CD4-positive, alpha-beta memory T cell (primary cell): ENCODE data around the gene RABL6. TPM values are rescaled to one million over a fixed set of nuclear protein-coding genes. Genes with fewer than 3 reads are reported as not detected.
"Not testable (repeated sequence)": the region's sequence is repeated elsewhere in the genome, so short reads cannot be mapped to it uniquely, and the experiment has no call there.

Experiments used
- CTCF ChIA-PET: fragments of 350-600 bp; sonication (Branson Sonifier 250); formaldehyde crosslinking; loops from one replicate; lab custom pipeline; 2021; ENCODE audit warnings: inconsistent platforms; ENCODE audit not compliant: partially characterized antibody; lab: Charles Lee
- POLR2A ChIA-PET: fragments of 350-600 bp; sonication (Branson Sonifier 250); formaldehyde crosslinking; loops from one replicate; lab custom pipeline; 2021; ENCODE audit not compliant: partially characterized antibody; lab: Charles Lee
- DNase-seq, 5 donors: peaks; one replicate each; pipeline versions ENCODE4 v3.0.0 to v3.0.0-alpha.2; 2020 to 2022; ENCODE audit warnings: mixed read lengths in 1 of 5
- H3K27ac ChIP-seq: one replicate; pipeline ENCODE4 v1.7.0; 2013; ENCODE audit warnings: low read depth, low read length
- H3K27me3 ChIP-seq: 2 replicates; pipeline ENCODE4 v1.7.0; 2013; ENCODE audit warnings: mild to moderate bottlenecking, low read length, moderate library complexity; ENCODE audit not compliant: insufficient read depth
- H3K36me3 ChIP-seq: 2 replicates; pipeline ENCODE4 v1.7.0; 2013; ENCODE audit warnings: mild to moderate bottlenecking, low read length, moderate library complexity; ENCODE audit not compliant: insufficient read depth
- H3K4me1 ChIP-seq: 2 replicates; pipeline ENCODE4 v1.7.0; 2013; ENCODE audit warnings: mild to moderate bottlenecking, low read length, moderate library complexity; ENCODE audit not compliant: insufficient read depth
- H3K4me3 ChIP-seq, 2 donors: one replicate each; pipeline ENCODE4 v1.7.0; 2013; ENCODE audit warnings: low read length in 2 of 2, mild to moderate bottlenecking in 1 of 2
- H3K9me3 ChIP-seq, 2 donors: one replicate each; pipeline ENCODE4 v1.7.0; 2013; ENCODE audit warnings: low read length in 2 of 2, control low read depth in 1 of 2; ENCODE audit not compliant: control insufficient read depth in 1 of 2
- H3K27ac Mint-ChIP-seq, 7 donors: one replicate each; pipeline ENCODE4 v1.8.0; 2020 to 2021; ENCODE audit warnings: mixed read lengths in 7 of 7, mild to moderate bottlenecking in 6 of 7, inconsistent platforms in 3 of 7, moderate library complexity in 3 of 7
- H3K27me3 Mint-ChIP-seq, 2 donors: one replicate each; pipeline ENCODE4 v1.8.0; 2020 to 2021; ENCODE audit warnings: mixed read lengths in 2 of 2
- H3K36me3 Mint-ChIP-seq, 2 donors: one replicate each; pipeline ENCODE4 v1.8.0; 2020 to 2021; ENCODE audit warnings: mixed read lengths in 2 of 2, inconsistent platforms in 1 of 2, mild to moderate bottlenecking in 1 of 2
- H3K4me1 Mint-ChIP-seq, 4 donors: one replicate each; pipeline ENCODE4 v1.8.0; 2020 to 2021; ENCODE audit warnings: mixed read lengths in 4 of 4, mild to moderate bottlenecking in 1 of 4
- H3K4me3 Mint-ChIP-seq, 8 donors: one replicate each; pipeline ENCODE4 v1.8.0; 2020 to 2021; ENCODE audit warnings: mixed read lengths in 8 of 8, mild to moderate bottlenecking in 7 of 8, moderate library complexity in 6 of 8, inconsistent platforms in 3 of 8
- H3K9me3 Mint-ChIP-seq, 8 donors: one replicate each; pipeline ENCODE4 v1.8.0; 2020 to 2021; ENCODE audit warnings: mixed read lengths in 8 of 8, mild to moderate bottlenecking in 5 of 8, inconsistent platforms in 3 of 8, moderate library complexity in 1 of 8
- intact Hi-C: fragments of 100-400 bp; cut with micrococcal nuclease; formaldehyde crosslinking; loops from one replicate; pipeline ENCODE4 v1.15.1; 2023
- polyA plus RNA-seq, 2 donors: library from polyadenylated mRNA; unstranded; fragments of 300-500 nt; fragmentation: Illumina TruSeq; gene quantifications; one replicate each; pipeline ENCODE4 v1.2.3, GENCODE V29; 2021
- total RNA-seq, 2 experiments: library from RNA; stranded (reverse); gene quantifications; one replicate each; pipeline ENCODE4 v1.2.3, GENCODE V29; 2021

Gene RABL6
- total and polyA plus RNA-seq, 4 experiments from 2014 or later = 5.1 to 70.9 (median 41.6) TPM

DNA sequence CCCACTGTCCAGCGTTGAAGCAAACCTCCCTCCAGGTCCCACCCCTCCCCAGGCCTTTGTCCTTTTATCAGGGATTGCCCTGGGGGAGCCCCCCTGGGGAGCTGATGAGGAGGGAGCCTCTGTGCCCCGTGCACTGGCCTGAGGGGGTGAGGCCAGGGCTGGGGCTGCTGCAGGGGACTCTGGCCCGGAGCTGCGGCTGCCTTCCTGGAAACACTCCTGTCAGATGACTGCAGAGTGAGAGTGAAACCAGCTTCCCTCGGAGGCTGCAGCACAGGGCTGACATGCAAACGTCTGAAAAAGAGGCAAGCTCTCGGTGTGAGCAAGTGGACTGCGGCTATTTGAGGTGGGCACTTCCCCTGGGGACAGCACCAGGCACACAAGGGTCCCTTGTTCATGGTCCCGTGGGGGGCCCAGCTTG lies 74.0 kb downstream of the RABL6 start:
- intact Hi-C loops = loop anchor here (1.0 kb wide), 2 partner anchors 21 to 63 kb away; partner anchors contain the start of gene FBXW5
- Histone ChIP-seq H3K9me3 (no peaks in the 10 kb centered on the region), H3K27me3 (no peaks in the 10 kb centered on the region), H3K36me3 (no peaks in the 10 kb centered on the region), H3K4me1 (peaks cover 38% of the 10 kb centered on the region), H3K27ac (peak overlapping the region; percentile 87), H3K4me3 (peak overlapping the region; percentile 43 to 91)
- Mint-ChIP-seq H3K36me3 (peaks cover 0 to 6% of the 10 kb centered on the region in 2 donors), H3K4me3 (peak overlapping the region; percentile 76 to 89 (median 84)), H3K9me3 (no peaks in the 10 kb centered on the region), H3K4me1 (peaks cover 5 to 23% (median 17%) of the 10 kb centered on the region in 4 donors), H3K27me3 (no peaks in the 10 kb centered on the region), H3K27ac (peak overlapping the region; percentile 92 to 99 (median 94))
- POLR2A ChIA-PET = interaction anchor here (0.5 to 4.0 kb wide), 17 partner anchors 9 to 205 kb away, joined by 3 to 21 read pairs (median 4); partner anchors contain the start of genes AJM1, EDF1, FBXW5 and MAN1B1
- CTCF ChIA-PET = interaction anchor here (0.9 to 3.2 kb wide), 11 partner anchors 9 to 214 kb away, joined by 3 to 21 read pairs (median 3); partner anchors contain the start of gene AJM1
- peak in 4 of 5 donors; percentile 29 to 56 (median 34) for DNase-seq

DNA sequence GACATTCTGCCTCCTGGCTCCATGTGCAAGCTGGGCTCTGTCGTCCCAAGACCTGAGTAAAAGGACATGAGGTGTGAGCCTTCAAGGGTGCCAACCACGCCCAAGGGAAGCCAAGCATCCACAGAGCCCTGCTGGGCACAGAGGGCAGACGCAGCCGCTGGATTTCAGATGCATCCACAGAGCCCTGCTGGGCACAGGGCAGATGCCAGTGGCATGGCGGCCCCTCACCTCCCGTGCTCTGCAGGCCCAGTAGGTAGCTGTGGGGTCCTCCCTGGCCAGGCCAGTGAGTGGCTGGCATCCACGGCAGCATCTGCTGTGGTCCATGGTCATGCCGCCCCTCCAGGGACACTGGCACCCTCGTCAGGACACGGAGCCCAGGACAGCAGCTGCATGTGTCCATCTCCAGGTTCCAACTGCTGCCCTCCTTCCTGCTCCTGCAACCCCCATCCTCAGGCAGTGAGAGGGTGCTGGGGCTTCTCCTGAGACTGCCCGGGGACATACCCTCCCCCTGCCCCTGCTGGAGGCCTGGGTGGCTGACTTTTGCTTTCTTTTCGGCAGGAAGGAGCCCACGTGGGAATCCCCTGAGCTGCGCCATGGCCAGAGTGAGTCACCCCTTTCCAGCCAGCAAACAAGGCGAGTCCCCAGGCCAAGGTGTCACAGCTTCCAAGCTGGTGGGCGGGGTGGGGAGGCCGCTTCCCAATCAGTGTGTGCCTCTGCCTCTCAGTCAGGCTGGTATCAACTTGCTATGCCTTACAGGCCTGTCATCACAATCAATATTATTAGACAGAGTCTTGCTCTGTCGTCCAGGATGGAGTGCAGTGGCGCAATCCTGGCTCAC lies 74.6 kb downstream of the RABL6 start:
- POLR2A ChIA-PET = interaction anchor here (0.5 to 4.0 kb wide), 18 partner anchors 8 to 205 kb away, joined by 3 to 21 read pairs (median 4); partner anchors contain the start of genes AJM1, EDF1, FBXW5 and MAN1B1
- peaks cover 0 to 6% of the 10 kb centered on the region in 2 donors for H3K36me3 Mint-ChIP-seq

GRCh38 chr9:136882947-136883283 lies 75.2 kb downstream of the RABL6 start:
- not testable (repeated sequence) for H3K27me3 Mint-ChIP-seq, H3K36me3 Mint-ChIP-seq, H3K9me3 Mint-ChIP-seq, H3K27me3 ChIP-seq, H3K9me3 ChIP-seq, H3K36me3 ChIP-seq, DNase-seq, H3K4me3 ChIP-seq
- H3K27ac Mint-ChIP-seq = peak overlapping the region; percentile 92 to 99 (median 94)
- H3K4me1 ChIP-seq = peaks cover 46% of the 10 kb centered on the region
- intact Hi-C loops = loop anchor here (1.0 kb wide), 2 partner anchors 19 to 61 kb away; partner anchors contain the start of gene FBXW5
- H3K4me1 Mint-ChIP-seq = peaks cover 13 to 31% (median 26%) of the 10 kb centered on the region in 4 donors
- ChIA-PET CTCF (interaction anchor here (1.1 to 3.2 kb wide), 3 partner anchors 19 to 147 kb away, joined by 5 to 21 read pairs (median 6); partner anchors contain the start of gene AJM1), POLR2A (interaction anchor here (0.8 to 4.0 kb wide), 8 partner anchors 17 to 204 kb away, joined by 3 to 21 read pairs (median 6); partner anchors contain the start of genes EDF1, FBXW5, MAN1B1 and PAXX)
- peak overlapping the region; percentile 87 for H3K27ac ChIP-seq
- peak overlapping the region in 7 of 8 donors; percentile 77 to 89 (median 85) for H3K4me3 Mint-ChIP-seq

More for the DNA sequence above, 74.6 kb downstream of the RABL6 start:
- H3K4me1 Mint-ChIP-seq = peaks cover 9 to 28% (median 22%) of the 10 kb centered on the region in 4 donors
- no peaks in the 10 kb centered on the region for H3K27me3 Mint-ChIP-seq
- peak overlapping the region; percentile 92 to 99 (median 94) for H3K27ac Mint-ChIP-seq
- Histone ChIP-seq H3K9me3 (no peaks in the 10 kb centered on the region), H3K4me3 (peak overlapping the region; percentile 43 to 91), H3K36me3 (no peaks in the 10 kb centered on the region), H3K27me3 (no peaks in the 10 kb centered on the region), H3K4me1 (peaks cover 41% of the 10 kb centered on the region), H3K27ac (peak overlapping the region; percentile 87)
- DNase-seq = peak; percentile 78 to 99 (median 80)
- H3K9me3 Mint-ChIP-seq = no peaks in the 10 kb centered on the region
- CTCF ChIA-PET = interaction anchor here (0.9 to 3.2 kb wide), 12 partner anchors 8 to 214 kb away, joined by 3 to 21 read pairs (median 3); partner anchors contain the start of gene AJM1
- H3K4me3 Mint-ChIP-seq = peak overlapping the region; percentile 76 to 89 (median 84)
- intact Hi-C loops = loop anchor here (1.0 kb wide), 2 partner anchors 20 to 62 kb away; partner anchors contain the start of gene FBXW5

- H3K36me3 ChIP-seq, H3K9me3 Mint-ChIP-seq, H3K27me3 Mint-ChIP-seq, DNase-seq, H3K36me3 Mint-ChIP-seq, H3K4me3 ChIP-seq, intact Hi-C loops, H3K9me3 ChIP-seq, H3K27me3 ChIP-seq: not testable (repeated sequence)
- Histone ChIP-seq H3K4me1 (peaks cover 54% of the 10 kb centered on the region), H3K27ac (peak overlapping the region; percentile 87)
- CTCF ChIA-PET = interaction anchor here (0.9 kb wide), 1 partner anchor 41 kb away, joined by 5 read pairs; the partner anchor contains the start of gene AJM1
- POLR2A ChIA-PET = interaction anchor here (1.2 to 4.0 kb wide), 4 partner anchors 18 to 76 kb away, joined by 4 to 21 read pairs (median 6); partner anchors contain the start of genes EDF1 and RABL6
- Mint-ChIP-seq H3K27ac (peak overlapping the region in 6 of 7 donors; percentile 51 to 99 (median 86)), H3K4me3 (peak overlapping the region in 1 of 8 donors; percentile 15), H3K4me1 (peaks cover 16 to 39% (median 30%) of the 10 kb centered on the region in 4 donors)
These were observed 75.9 kb downstream of the RABL6 start for GRCh38 chr9:136883670-136884069.

DNA sequence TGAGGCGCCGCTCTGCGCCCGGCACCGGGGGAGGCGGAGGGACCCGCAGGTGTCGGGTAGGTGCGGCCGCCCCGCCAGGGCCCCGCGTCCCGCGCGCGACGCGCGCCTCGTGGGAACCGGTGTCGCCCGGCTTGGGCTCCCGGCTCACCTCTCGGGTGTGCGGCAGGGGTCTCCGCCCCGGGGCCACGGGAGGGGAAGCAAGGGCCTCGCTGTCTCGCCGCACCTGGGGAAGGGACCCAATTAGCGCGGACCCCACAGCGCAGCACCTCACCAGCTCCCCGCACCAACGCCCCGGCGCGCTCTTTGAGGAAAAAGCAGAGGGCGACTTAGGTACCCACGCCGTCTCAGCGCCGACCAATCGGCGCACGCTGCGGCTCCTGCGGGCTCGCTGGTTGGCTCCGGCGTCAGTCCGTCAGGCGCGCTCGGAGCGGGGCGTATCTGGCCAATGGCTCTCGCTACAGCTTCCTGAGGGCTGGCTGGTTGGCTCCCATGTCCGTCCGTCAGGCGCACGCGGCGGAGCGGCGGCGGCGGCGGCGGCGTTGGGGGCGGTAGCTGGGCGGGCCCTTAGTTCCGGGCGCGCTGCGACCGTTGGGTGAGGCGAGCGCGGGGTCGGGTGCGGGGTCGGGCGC lies 78.3 kb downstream of the RABL6 start, which contains the start of gene TRAF2:
TRAF2 (plus strand) TSS at position 567 of the 629 bp plus-strand sequence. CDS start 12,225 bp downstream, outside the sequence.
- Histone ChIP-seq H3K36me3 (peaks cover 7% of the 10 kb centered on the region), H3K9me3 (no peaks in the 10 kb centered on the region), H3K27ac (peak within 1 kb of the TSS; percentile 98), H3K4me1 (peaks cover 54% of the 10 kb centered on the region), H3K27me3 (no peaks in the 10 kb centered on the region), H3K4me3 (peak within 1 kb of the TSS; percentile 36 to 82)
- Mint-ChIP-seq H3K27ac (peak within 1 kb of the TSS; percentile 92 to 97 (median 94)), H3K4me1 (peaks cover 16 to 57% (median 32%) of the 10 kb centered on the region in 4 donors), H3K9me3 (no peaks in the 10 kb centered on the region), H3K4me3 (peak within 1 kb of the TSS; percentile 84 to 92 (median 88)), H3K36me3 (peaks cover 0 to 10% of the 10 kb centered on the region in 2 donors), H3K27me3 (no peaks in the 10 kb centered on the region)
- intact Hi-C loops = loop anchor here (1.0 to 5.0 kb wide), 6 partner anchors 16 to 94 kb away; partner anchors contain the start of genes EDF1, FBXW5, PHPT1 and TMEM141
- peak; percentile 97 for DNase-seq
- ChIA-PET POLR2A (interaction anchor here (0.6 to 2.6 kb wide), 23 partner anchors 8 to 302 kb away, joined by 3 to 39 read pairs (median 5); partner anchors contain the start of genes AJM1, ANAPC2, CLIC3 and EDF1), CTCF (interaction anchor here (0.9 to 3.5 kb wide), 4 partner anchors 43 to 144 kb away, joined by 3 to 20 read pairs (median 4); partner anchors contain the start of gene AJM1)
